ENCODE results near the gene LZTS2. TPM values are rescaled to one million over a fixed set of nuclear protein-coding genes. Genes with fewer than 3 reads are reported as not detected.

Gene LZTS2
- total and polyA plus RNA-seq, 2 of the 4 experiments (the other 2 are of a cell fraction): 19.2 to 101 TPM

- no peak overlapping the region for H4K5ac ChIP-seq (ENCODE audit: low read depth, low read length)
- no peaks in the 10 kb centered on the region for H3K9me3 ChIP-seq (ENCODE audit: control insufficient read depth, insufficient read depth, low read length)
- H3K27me3 ChIP-seq (ENCODE audit: control insufficient read depth, insufficient read depth, low read length): no peaks in the 10 kb centered on the region
- DNase-seq (no peak), ATAC-seq (ENCODE audit: low read depth) (no peak)
- H4K8ac ChIP-seq (ENCODE audit: low read depth in 2 of 2, low read length in 2 of 2): no peak overlapping the region
- dilution Hi-C loops (cut with HindIII; ENCODE audit: low sequenced_read_pairs, unreplicated experiment): no loop called here
- H3K27ac ChIP-seq (ENCODE audit: insufficient read depth, low read length): no peak overlapping the region
- H3K4me3 ChIP-seq (ENCODE audit: insufficient read depth, low read depth, low read length): no peak overlapping the region
- H3K4me1 ChIP-seq (ENCODE audit: control insufficient read depth, insufficient read depth, low read length): no peaks in the 10 kb centered on the region
- H2AFZ ChIP-seq (replicated peaks; ENCODE audit: low read length, poor library complexity): no peak overlapping the region
- no peak overlapping the region for H3K14ac ChIP-seq (replicated peaks; ENCODE audit: low read depth, low read length)
- peaks cover 4% of the 10 kb centered on the region; the same call in 1 of the 2 replicates for H3K9me1 ChIP-seq (ENCODE audit: insufficient read depth, low read length)
- no peak overlapping the region for H2BK15ac ChIP-seq (ENCODE audit: low read depth, low read length)
- H4K91ac ChIP-seq (ENCODE audit: insufficient read depth, low read depth, low read length): no peak overlapping the region
- H2BK20ac ChIP-seq (ENCODE audit: low read depth, low read length): no peak overlapping the region
- H2BK5ac ChIP-seq (ENCODE audit: low read depth, low read length, poor library complexity, severe bottlenecking): no peak overlapping the region
- H3K56ac ChIP-seq (ENCODE audit: extremely low read depth, insufficient read depth, low read length): no peak overlapping the region
- WGBS, 2 experiments (ENCODE audit: extremely low coverage in 2 of 2, insufficient read length in 1 of 2): no CpG with 5 or more reads among the region's 6 CpGs
- no peak overlapping the region for H3K9ac ChIP-seq (ENCODE audit: low read depth, low read length)
- H2AK9ac ChIP-seq (replicated peaks; ENCODE audit: low read depth, low read length, poor library complexity): no peak overlapping the region
- no peak overlapping the region for H2BK120ac ChIP-seq (ENCODE audit: low read depth, low read length)
- no peaks in the 10 kb centered on the region; the same call in none of the 2 replicates for H4K20me1 ChIP-seq (ENCODE audit: insufficient read depth, low read length)
- H3K23ac ChIP-seq (ENCODE audit: low read depth, low read length): no peak overlapping the region
- no TSS peak for BruUV-seq (replicated peaks)
- H3K36me3 ChIP-seq (ENCODE audit: control insufficient read depth, insufficient read depth, low read length): peaks cover 25% of the 10 kb centered on the region
- CTCF ChIA-PET: no interaction called here
- intact Hi-C loops (cut with micrococcal nuclease): no loop called here
- H2AK5ac ChIP-seq (ENCODE audit: low read depth, low read length): no peak overlapping the region
- POLR2A ChIA-PET (ENCODE audit: unreplicated experiment): no interaction called here
- H3K4me2 ChIP-seq (ENCODE audit: low read depth, low read length): no peak overlapping the region
- H3K4ac ChIP-seq (ENCODE audit: low read depth, low read length): no peak overlapping the region
- in situ Hi-C loops (cut with MboI; ENCODE audit: low sequenced_read_pairs): no loop called here
- no peak overlapping the region for H3K18ac ChIP-seq (ENCODE audit: low read depth, low read length)
- H3K79me1 ChIP-seq (ENCODE audit: low read depth in 1 of 2, low read length in 2 of 2): no peaks in the 10 kb centered on the region
- no peak for TF ChIP-seq RFX5 (IDR thresholded peaks at IDR 0.05; ENCODE audit: low read depth, low read length)
- TF ChIP-seq MAZ (IDR thresholded peaks at IDR 0.05; ENCODE audit: borderline replicate concordance, low read depth, low read length): no peak
- TF ChIP-seq NFE2L2 (IDR thresholded peaks at IDR 0.05; ENCODE audit: low read depth, low read length): no peak
- TF ChIP-seq POLR2A (IDR thresholded peaks at IDR 0.05; ENCODE audit: low read depth, low read length): no peak
- no peak for TF ChIP-seq FOS (IDR thresholded peaks at IDR 0.05; ENCODE audit: low read depth, low read length)
- no peak for TF ChIP-seq BHLHE40 (IDR thresholded peaks at IDR 0.05; ENCODE audit: low read depth, low read length)
- no peak for TF ChIP-seq MXI1 (IDR thresholded peaks at IDR 0.05; ENCODE audit: borderline replicate concordance, low read depth, low read length)
- no peak for TF ChIP-seq CEBPB (IDR thresholded peaks at IDR 0.05; ENCODE audit: low read depth, low read length)
- TF ChIP-seq ELK1 (IDR thresholded peaks at IDR 0.05; ENCODE audit: borderline replicate concordance, low read depth, low read length): no peak
- TF ChIP-seq SMC3 (IDR thresholded peaks at IDR 0.05; ENCODE audit: low read depth, low read length): no peak
- TF ChIP-seq CHD1 (IDR thresholded peaks at IDR 0.05; ENCODE audit: low read depth, low read length): no peak
- TF ChIP-seq USF2 (IDR thresholded peaks at IDR 0.05; ENCODE audit: low read depth, low read length): no peak
- no peak for TF ChIP-seq RAD21 (IDR thresholded peaks at IDR 0.05; ENCODE audit: low read length)
- TF ChIP-seq RCOR1 (IDR thresholded peaks at IDR 0.05; ENCODE audit: insufficient replicate concordance, low read length): no peak
- TF ChIP-seq MAFK (IDR thresholded peaks at IDR 0.05; ENCODE audit: low read depth, low read length): no peak
- no peak for TF ChIP-seq CTCF (conservative IDR thresholded peaks at IDR 0.05; ENCODE audit: low read depth, low read length)
These were observed 22.2 kb upstream of the LZTS2 start for GRCh38 chr10:100977436-100977835.

Measured in IMR-90 (cell line).